Endodermal cell (in vitro differentiated cells): ENCODE data around the gene CPED1. TPM values are rescaled to one million over a fixed set of nuclear protein-coding genes. Genes with fewer than 3 reads are reported as not detected.

Experiments
- DNase-seq: peaks from one replicate; pipeline ENCODE4 v3.0.0-alpha.2; 2017
- H3K27ac ChIP-seq: 2 replicates; pipeline ENCODE4 v1.5.1; 2013; ENCODE audit warnings: mild to moderate bottlenecking, low read depth, low read length, moderate library complexity
- H3K27me3 ChIP-seq: 2 replicates; pipeline ENCODE4 v1.6.1; 2013; ENCODE audit warnings: mild to moderate bottlenecking, low read length, moderate library complexity; ENCODE audit not compliant: insufficient read depth, control insufficient read depth, poor library complexity, severe bottlenecking
- H3K36me3 ChIP-seq: 2 replicates; pipeline ENCODE4 v1.7.0; 2013; ENCODE audit warnings: mild to moderate bottlenecking, low read length, moderate library complexity; ENCODE audit not compliant: control insufficient read depth, insufficient read depth
- H3K4me1 ChIP-seq: one replicate; pipeline ENCODE4 v1.7.0; 2013; ENCODE audit warnings: low read length; ENCODE audit not compliant: control insufficient read depth, insufficient read depth
- H3K4me3 ChIP-seq: 2 replicates; pipeline ENCODE4 v1.5.1; 2013; ENCODE audit warnings: mild to moderate bottlenecking, low read length, moderate library complexity
- H3K9ac ChIP-seq: 2 replicates; pipeline ENCODE4 v1.6.1; 2013; ENCODE audit warnings: mild to moderate bottlenecking, low read length, moderate library complexity; ENCODE audit not compliant: poor library complexity, severe bottlenecking; ENCODE audit errors: extremely low read depth
- H3K9me3 ChIP-seq: 2 replicates; pipeline ENCODE4 v1.6.1; 2013; ENCODE audit warnings: mild to moderate bottlenecking, low read length, moderate library complexity; ENCODE audit not compliant: control insufficient read depth
- H3K27ac Mint-ChIP-seq: 2 replicates; pipeline ENCODE4 v1.8.0; 2020; ENCODE audit warnings: mixed read lengths
- H3K27me3 Mint-ChIP-seq: 2 replicates; pipeline ENCODE4 v1.8.0; 2021; ENCODE audit warnings: mild to moderate bottlenecking, mixed read lengths; ENCODE audit not compliant: insufficient read depth
- H3K36me3 Mint-ChIP-seq: 2 replicates; pipeline ENCODE4 v1.8.0; 2020; ENCODE audit warnings: low read depth, mixed read lengths
- H3K4me1 Mint-ChIP-seq: 2 replicates; pipeline ENCODE4 v1.8.0; 2020; ENCODE audit warnings: mixed read lengths
- H3K4me3 Mint-ChIP-seq: 2 replicates; pipeline ENCODE4 v1.8.0; 2020; ENCODE audit warnings: mild to moderate bottlenecking, moderate library complexity, mixed read lengths
- H3K9me3 Mint-ChIP-seq: 2 replicates; pipeline ENCODE4 v1.8.0; 2020; ENCODE audit warnings: mild to moderate bottlenecking, mixed read lengths
- WGBS, 2 experiments: methylation state at CpG; one replicate each; pipeline versions ENCODE4 v1.1.5 to v1.1.7; 2013; ENCODE audit warnings: missing lambda C conversion rate in 2 of 2, mixed read lengths in 1 of 2; ENCODE audit not compliant: insufficient coverage in 1 of 2, insufficient read length in 1 of 2; 5-methylcytosine and 5-hydroxymethylcytosine counted together
- total RNA-seq, 2 donors: library from RNA; stranded (reverse); fragmentation: NEBNext Ultra II Directional in 1 of 2; extraction: Animal tissue kit (Norgen Biotek cat#: 25700) in 1 of 2; gene quantifications; 2 replicates in 1 of 2; 3 replicates in 1 of 2; pipeline ENCODE4 v1.2.1, GENCODE V29; 2021
- TF ChIP-seq, protein P1 (sequence below): fragments of 200-600 bp; sonication (generic); conservative IDR thresholded peaks from 2 replicates; pipeline ENCODE4 v1.5.0; 2021; ENCODE audit warnings: antibody characterized with exemption, mild to moderate bottlenecking

Gene CPED1
- total RNA-seq, 2 donors from 2014 or later = 1.1 TPM; not detected in 1

DNA sequence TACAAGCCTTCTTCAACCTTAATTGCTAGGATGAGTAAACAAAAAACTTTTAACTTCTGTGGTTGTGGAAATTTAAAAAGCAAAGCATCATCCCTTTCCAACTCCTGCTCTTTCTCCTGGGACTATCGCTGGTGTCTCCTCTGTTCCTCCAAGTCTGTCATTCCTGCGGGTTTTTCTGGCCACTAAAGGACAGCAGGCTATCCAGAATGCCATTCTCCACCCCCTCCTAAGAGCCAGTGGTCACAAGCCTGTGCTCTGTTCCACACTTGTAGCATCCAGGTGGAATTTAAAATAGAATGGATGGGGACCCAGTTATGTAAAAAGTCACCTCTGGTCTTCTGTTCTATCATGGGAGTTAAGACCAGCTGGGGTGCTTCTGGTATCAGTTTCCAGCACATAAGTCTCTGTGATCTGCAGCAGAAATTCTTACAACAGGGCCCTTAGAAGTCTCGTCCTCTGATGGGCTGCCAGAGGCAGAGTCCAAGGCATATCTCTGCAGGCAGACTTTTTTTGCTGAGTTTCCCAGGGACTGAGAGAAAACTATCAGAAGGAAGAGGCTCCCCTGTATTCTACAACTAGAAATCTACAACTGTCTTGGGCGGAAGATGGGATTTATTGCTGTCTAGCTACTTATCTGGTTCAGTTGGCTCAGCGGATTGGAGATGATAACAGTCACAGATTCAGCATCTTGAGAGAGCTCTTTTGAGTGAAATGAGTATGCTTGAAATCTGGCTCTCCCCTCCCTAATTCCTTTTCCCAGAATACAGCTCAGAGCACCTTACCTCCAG, 335.2 kb downstream of the CPED1 start:
- no peaks in the 10 kb centered on the region for H3K9me3 Mint-ChIP-seq
- no peaks in the 10 kb centered on the region for H3K36me3 Mint-ChIP-seq
- H3K4me3 Mint-ChIP-seq = no peak overlapping the region
- H3K27me3 Mint-ChIP-seq = peaks cover 23% of the 10 kb centered on the region
- TF ChIP-seq, protein P1, sequence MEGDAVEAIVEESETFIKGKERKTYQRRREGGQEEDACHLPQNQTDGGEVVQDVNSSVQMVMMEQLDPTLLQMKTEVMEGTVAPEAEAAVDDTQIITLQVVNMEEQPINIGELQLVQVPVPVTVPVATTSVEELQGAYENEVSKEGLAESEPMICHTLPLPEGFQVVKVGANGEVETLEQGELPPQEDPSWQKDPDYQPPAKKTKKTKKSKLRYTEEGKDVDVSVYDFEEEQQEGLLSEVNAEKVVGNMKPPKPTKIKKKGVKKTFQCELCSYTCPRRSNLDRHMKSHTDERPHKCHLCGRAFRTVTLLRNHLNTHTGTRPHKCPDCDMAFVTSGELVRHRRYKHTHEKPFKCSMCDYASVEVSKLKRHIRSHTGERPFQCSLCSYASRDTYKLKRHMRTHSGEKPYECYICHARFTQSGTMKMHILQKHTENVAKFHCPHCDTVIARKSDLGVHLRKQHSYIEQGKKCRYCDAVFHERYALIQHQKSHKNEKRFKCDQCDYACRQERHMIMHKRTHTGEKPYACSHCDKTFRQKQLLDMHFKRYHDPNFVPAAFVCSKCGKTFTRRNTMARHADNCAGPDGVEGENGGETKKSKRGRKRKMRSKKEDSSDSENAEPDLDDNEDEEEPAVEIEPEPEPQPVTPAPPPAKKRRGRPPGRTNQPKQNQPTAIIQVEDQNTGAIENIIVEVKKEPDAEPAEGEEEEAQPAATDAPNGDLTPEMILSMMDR = no peak
- peaks cover 8% of the 10 kb centered on the region for H3K4me1 ChIP-seq
- H3K9me3 ChIP-seq = no peaks in the 10 kb centered on the region
- H3K27ac ChIP-seq = no peak overlapping the region
- H3K36me3 ChIP-seq = no peaks in the 10 kb centered on the region
- H3K9ac ChIP-seq = no peak overlapping the region
- H3K4me3 ChIP-seq = no peak overlapping the region
- WGBS, 2 experiments = 69 to 92% methylated on average over 3 to 5 of the region's 5 CpGs
- no peak for DNase-seq
- H3K27ac Mint-ChIP-seq = no peak overlapping the region
- H3K4me1 Mint-ChIP-seq = peaks cover 32% of the 10 kb centered on the region
- peaks cover 13% of the 10 kb centered on the region for H3K27me3 ChIP-seq

DNA sequence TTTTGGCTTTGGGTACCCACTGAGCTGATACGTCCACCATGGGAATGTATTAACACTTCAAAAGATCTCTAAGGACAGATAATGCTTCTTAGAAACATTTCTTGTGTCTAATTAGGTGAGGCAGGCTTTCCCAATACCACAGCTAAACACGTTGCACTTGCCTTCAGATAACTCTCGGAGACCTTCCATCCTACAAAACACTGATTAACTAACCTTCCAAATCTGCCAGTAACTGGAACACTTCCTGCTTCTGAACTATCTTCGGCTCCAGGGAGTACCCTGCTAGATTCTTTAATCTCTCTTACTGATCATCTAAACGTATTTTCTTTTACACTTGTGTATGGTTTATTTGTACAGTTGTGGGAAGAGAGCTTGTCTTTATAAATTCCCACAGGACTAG, 339.2 kb downstream of the CPED1 start:
- H3K9ac ChIP-seq = no peak overlapping the region
- H3K27ac ChIP-seq = no peak overlapping the region
- DNase-seq = no peak
- peaks cover 24% of the 10 kb centered on the region for H3K4me1 Mint-ChIP-seq
- H3K4me3 ChIP-seq = no peak overlapping the region
- no peak overlapping the region for H3K27ac Mint-ChIP-seq
- TF ChIP-seq, protein P1 = no peak
- H3K27me3 ChIP-seq = peaks cover 51% of the 10 kb centered on the region
- no peak overlapping the region for H3K4me3 Mint-ChIP-seq
- H3K9me3 ChIP-seq = no peaks in the 10 kb centered on the region
- 80 to 90% methylated on average over 3 to 5 of the region's 5 CpGs for WGBS, 2 experiments
- no peaks in the 10 kb centered on the region for H3K9me3 Mint-ChIP-seq
- no peaks in the 10 kb centered on the region for H3K36me3 Mint-ChIP-seq
- peaks cover 8% of the 10 kb centered on the region for H3K4me1 ChIP-seq
- no peaks in the 10 kb centered on the region for H3K36me3 ChIP-seq
- peaks cover 57% of the 10 kb centered on the region for H3K27me3 Mint-ChIP-seq

DNA sequence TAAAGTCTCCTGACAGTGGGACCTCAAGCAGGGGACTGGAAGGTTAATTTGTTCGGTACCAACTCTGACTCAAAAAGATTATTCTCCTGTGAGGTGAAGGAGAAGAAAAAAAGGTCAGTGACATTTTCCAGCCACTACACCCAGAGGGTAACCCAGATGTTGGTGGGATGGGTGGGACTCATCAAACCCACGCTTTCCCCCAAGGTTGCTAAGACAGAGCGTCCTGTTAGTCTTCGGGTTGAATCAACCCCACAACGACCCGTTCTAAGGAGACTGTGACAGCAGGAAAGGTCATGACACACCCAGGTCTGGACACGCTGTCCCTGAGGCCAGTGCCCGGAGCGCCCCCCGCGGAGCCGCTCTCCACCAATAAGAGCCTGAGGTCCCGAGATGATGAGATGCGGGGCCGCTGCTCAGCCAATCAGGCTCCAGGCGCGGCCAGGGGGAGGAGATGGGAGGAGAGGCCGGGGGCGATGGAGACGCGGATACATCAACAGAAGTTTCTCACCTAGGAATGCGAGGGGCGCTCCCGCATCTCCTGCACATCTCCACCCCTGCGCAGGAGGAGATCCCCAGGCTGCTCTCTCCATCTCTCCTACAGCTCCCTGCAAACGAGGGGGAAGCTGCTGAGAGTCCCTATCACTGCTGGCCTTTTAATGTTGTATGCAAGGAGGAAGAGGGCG, 340.1 kb downstream of the CPED1 start, which contains the start of gene WNT16:
WNT16 (plus strand) TSS at position 493 of the 683 bp plus-strand sequence. CDS start 293 bp downstream, outside the sequence.
- Histone ChIP-seq H3K4me3 (peak within 1 kb of the TSS; percentile 83), H3K36me3 (no peaks in the 10 kb centered on the region), H3K9ac (no peak within 1 kb of the TSS), H3K9me3 (no peaks in the 10 kb centered on the region), H3K4me1 (peaks cover 3% of the 10 kb centered on the region), H3K27ac (no peak within 1 kb of the TSS), H3K27me3 (peaks cover 51% of the 10 kb centered on the region)
- Mint-ChIP-seq H3K36me3 (no peaks in the 10 kb centered on the region), H3K4me1 (peaks cover 19% of the 10 kb centered on the region), H3K4me3 (peak within 1 kb of the TSS; percentile 63), H3K9me3 (no peaks in the 10 kb centered on the region), H3K27ac (no peak within 1 kb of the TSS), H3K27me3 (peaks cover 57% of the 10 kb centered on the region)
- WGBS, 2 experiments = 59 to 72% methylated on average over 8 to 27 of the region's 27 CpGs
- TF ChIP-seq, protein P1 = no peak
- DNase-seq = peak; percentile 89
